Neural cell (in vitro differentiated cells): ENCODE measurements around the gene PLA2G2D. TPM values are rescaled to one million over a fixed set of nuclear protein-coding genes. Genes with fewer than 3 reads are reported as not detected.

ENCODE experiments used
- H2AFZ ChIP-seq: fragments of 200-600, 300-800 bp; sonication (generic), shearing (Covaris generic); 2 replicates; pipeline ENCODE4 v1.6.0; 2014; ENCODE audit warnings: low read depth, mild to moderate bottlenecking, antibody characterized with exemption, low read length, moderate library complexity
- H3F3A ChIP-seq: fragments of 200-600 bp; shearing (Covaris generic); 2 replicates; pipeline ENCODE4 v1.6.1; 2016; ENCODE audit warnings: mild to moderate bottlenecking, moderate library complexity, mixed read lengths, antibody characterized with exemption, low read length; ENCODE audit not compliant: insufficient read depth, poor library complexity, severe bottlenecking
- H3K27ac ChIP-seq: fragments of 200-600, 300-800 bp; sonication (generic), shearing (Covaris generic); 2 replicates; pipeline ENCODE4 v1.5.1; 2014; ENCODE audit warnings: mild to moderate bottlenecking, low read length, moderate library complexity
- H3K27me3 ChIP-seq: fragments of 300-800, 200-600 bp; sonication (generic), shearing (Covaris generic); 2 replicates; pipeline ENCODE4 v1.6.0; 2014; ENCODE audit warnings: mild to moderate bottlenecking, low read depth, low read length, moderate library complexity; ENCODE audit not compliant: insufficient read depth
- H3K36me3 ChIP-seq: fragments of 300-800, 200-600 bp; sonication (generic), shearing (Covaris generic); 2 replicates; pipeline ENCODE4 v1.5.1; 2014; ENCODE audit warnings: mild to moderate bottlenecking, antibody characterized with exemption, low read length, moderate library complexity; ENCODE audit not compliant: insufficient read depth
- H3K4me2 ChIP-seq: fragments of 300-800, 200-600 bp; sonication (generic), shearing (Covaris generic); 2 replicates; pipeline ENCODE4 v1.6.0; 2014; ENCODE audit warnings: mild to moderate bottlenecking, low read length
- H3K4me3 ChIP-seq: fragments of 300-800, 200-600 bp; sonication (generic), shearing (Covaris generic); 2 replicates; pipeline ENCODE4 v1.5.1; 2014; ENCODE audit warnings: mild to moderate bottlenecking, low read length, moderate library complexity
- H3K79me2 ChIP-seq: fragments of 200-600 bp; shearing (Covaris generic); replicated peaks from 2 replicates; pipeline ENCODE4 v1.6.0; 2014; ENCODE audit warnings: mild to moderate bottlenecking, low read length, moderate library complexity; ENCODE audit not compliant: insufficient read depth
- H3K9ac ChIP-seq: fragments of 300-800, 200-600 bp; sonication (generic), shearing (Covaris generic); 2 replicates; pipeline ENCODE4 v1.6.1; 2016; ENCODE audit warnings: mild to moderate bottlenecking, low read length, mixed read lengths
- H3K9me2 ChIP-seq: fragments of 200-600 bp; shearing (Covaris generic); 2 replicates; pipeline ENCODE4 v1.6.1; 2016; ENCODE audit warnings: mild to moderate bottlenecking, low read length, mixed read lengths; ENCODE audit not compliant: insufficient read depth
- H3K9me3 ChIP-seq: fragments of 200-600, 300-800 bp; sonication (generic), shearing (Covaris generic); 2 replicates; pipeline ENCODE4 v1.6.1; 2016; ENCODE audit warnings: mild to moderate bottlenecking, mixed run types, low read length, moderate library complexity, mixed read lengths
- H4K20me1 ChIP-seq: fragments of 200-600 bp; shearing (Covaris generic); 2 replicates; pipeline ENCODE4 v1.6.1; 2016; ENCODE audit warnings: mild to moderate bottlenecking, mixed run types; ENCODE audit not compliant: insufficient read depth
- CTCF ChIP-seq: fragments of 450-650 bp; IDR thresholded peaks from 2 replicates; pipeline ENCODE4 v1.5.1; 2014; ENCODE audit warnings: antibody characterized with exemption, mild to moderate bottlenecking, moderate library complexity; ENCODE audit not compliant: poor library complexity, severe bottlenecking
- EP300 ChIP-seq: fragments of 450-650 bp; conservative IDR thresholded peaks from 2 replicates; pipeline ENCODE4 v1.6.1; 2014; ENCODE audit warnings: antibody characterized with exemption, mild to moderate bottlenecking, moderate library complexity; ENCODE audit not compliant: poor library complexity, severe bottlenecking
- EZH2 ChIP-seq: fragments of 200-600, 300-800 bp; shearing (Covaris generic), sonication (generic); IDR thresholded peaks from 2 replicates; pipeline ENCODE4 v1.6.1; 2014; ENCODE audit warnings: antibody characterized with exemption, low read length, borderline replicate concordance, mild to moderate bottlenecking; ENCODE audit not compliant: insufficient read depth, poor library complexity, severe bottlenecking
- MXI1 ChIP-seq: fragments of 450-650 bp; conservative IDR thresholded peaks from 2 replicates; pipeline ENCODE4 v1.6.1; 2014; ENCODE audit warnings: antibody characterized with exemption, mild to moderate bottlenecking; ENCODE audit not compliant: poor library complexity, severe bottlenecking
- POLR2AphosphoS5 ChIP-seq: IDR thresholded peaks from 2 replicates; pipeline ENCODE4 v1.6.1; 2012
- RAD21 ChIP-seq: fragments of 450-650 bp; conservative IDR thresholded peaks from 2 replicates; pipeline ENCODE4 v1.6.1; 2014; ENCODE audit warnings: antibody characterized with exemption, mild to moderate bottlenecking, moderate library complexity
- SMC3 ChIP-seq: fragments of 450-650 bp; conservative IDR thresholded peaks from 2 replicates; pipeline ENCODE4 v1.6.1; 2014; ENCODE audit warnings: antibody characterized with exemption, mild to moderate bottlenecking, moderate library complexity; ENCODE audit not compliant: poor library complexity
- TAF1 ChIP-seq: IDR thresholded peaks from 2 replicates; pipeline ENCODE4 v1.6.1; 2012; ENCODE audit warnings: low read depth
- polyA plus RNA-seq: library from polyadenylated mRNA; depleted of rRNA; stranded (reverse); fragments of >200 nt; gene quantifications from 2 replicates; pipeline ENCODE4 v1.2.3, GENCODE V29; 2014
- TF ChIP-seq, protein P1 (sequence below): IDR thresholded peaks from 2 replicates; pipeline ENCODE4 v1.6.1; 2012; ENCODE audit warnings: borderline replicate concordance

Gene PLA2G2D
- polyA plus RNA-seq, 1 donor from 2014 or later, result not detected

DNA sequence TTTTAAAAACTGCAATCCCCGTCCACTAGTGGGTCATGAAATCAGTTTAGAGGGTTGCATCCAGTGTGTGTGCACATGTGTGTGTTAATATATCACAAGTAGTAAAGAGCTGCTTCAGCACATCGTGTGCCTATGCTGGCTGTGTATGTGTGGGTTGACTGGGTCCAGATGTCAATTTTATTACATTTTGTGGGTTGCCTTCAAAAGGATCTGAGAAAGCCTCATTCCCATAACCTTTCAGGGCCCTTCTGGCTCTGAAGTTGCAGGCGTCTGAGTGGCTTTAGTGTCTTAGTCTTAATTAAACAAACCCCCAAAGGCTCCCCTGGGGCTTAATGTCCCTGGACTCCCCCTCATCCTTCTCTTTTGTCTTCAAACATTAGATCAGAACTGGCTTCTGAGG lies 19.8 kb downstream of the PLA2G2D start:
- Histone ChIP-seq H3K9me2 (no peaks in the 10 kb centered on the region), H3K27ac (no peak overlapping the region), H4K20me1 (no peaks in the 10 kb centered on the region), H3K27me3 (no peaks in the 10 kb centered on the region), H3K9me3 (peaks cover 3% of the 10 kb centered on the region), H3F3A (no peaks in the 10 kb centered on the region), H3K79me2 (no peaks in the 10 kb centered on the region), H3K9ac (no peak overlapping the region), H2AFZ (no peak overlapping the region), H3K4me3 (no peak overlapping the region), H3K4me2 (no peak overlapping the region), H3K36me3 (no peaks in the 10 kb centered on the region)
- TF ChIP-seq MXI1 (no peak), SMC3 (no peak), POLR2AphosphoS5 (no peak), EP300 (no peak), TAF1 (no peak), EZH2 (no peak), CTCF (no peak), RAD21 (no peak)
- TF ChIP-seq, protein P1, sequence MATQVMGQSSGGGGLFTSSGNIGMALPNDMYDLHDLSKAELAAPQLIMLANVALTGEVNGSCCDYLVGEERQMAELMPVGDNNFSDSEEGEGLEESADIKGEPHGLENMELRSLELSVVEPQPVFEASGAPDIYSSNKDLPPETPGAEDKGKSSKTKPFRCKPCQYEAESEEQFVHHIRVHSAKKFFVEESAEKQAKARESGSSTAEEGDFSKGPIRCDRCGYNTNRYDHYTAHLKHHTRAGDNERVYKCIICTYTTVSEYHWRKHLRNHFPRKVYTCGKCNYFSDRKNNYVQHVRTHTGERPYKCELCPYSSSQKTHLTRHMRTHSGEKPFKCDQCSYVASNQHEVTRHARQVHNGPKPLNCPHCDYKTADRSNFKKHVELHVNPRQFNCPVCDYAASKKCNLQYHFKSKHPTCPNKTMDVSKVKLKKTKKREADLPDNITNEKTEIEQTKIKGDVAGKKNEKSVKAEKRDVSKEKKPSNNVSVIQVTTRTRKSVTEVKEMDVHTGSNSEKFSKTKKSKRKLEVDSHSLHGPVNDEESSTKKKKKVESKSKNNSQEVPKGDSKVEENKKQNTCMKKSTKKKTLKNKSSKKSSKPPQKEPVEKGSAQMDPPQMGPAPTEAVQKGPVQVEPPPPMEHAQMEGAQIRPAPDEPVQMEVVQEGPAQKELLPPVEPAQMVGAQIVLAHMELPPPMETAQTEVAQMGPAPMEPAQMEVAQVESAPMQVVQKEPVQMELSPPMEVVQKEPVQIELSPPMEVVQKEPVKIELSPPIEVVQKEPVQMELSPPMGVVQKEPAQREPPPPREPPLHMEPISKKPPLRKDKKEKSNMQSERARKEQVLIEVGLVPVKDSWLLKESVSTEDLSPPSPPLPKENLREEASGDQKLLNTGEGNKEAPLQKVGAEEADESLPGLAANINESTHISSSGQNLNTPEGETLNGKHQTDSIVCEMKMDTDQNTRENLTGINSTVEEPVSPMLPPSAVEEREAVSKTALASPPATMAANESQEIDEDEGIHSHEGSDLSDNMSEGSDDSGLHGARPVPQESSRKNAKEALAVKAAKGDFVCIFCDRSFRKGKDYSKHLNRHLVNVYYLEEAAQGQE, result no peak

GRCh38 chr1:20096840-20097447 lies 22.4 kb downstream of the PLA2G2D start:
- H3F3A ChIP-seq, result no peaks in the 10 kb centered on the region
- no peak overlapping the region for H3K4me3 ChIP-seq
- no peaks in the 10 kb centered on the region for H3K9me2 ChIP-seq
- no peaks in the 10 kb centered on the region for H3K36me3 ChIP-seq
- TF ChIP-seq, protein P1, result no peak
- no peak for TF ChIP-seq EP300
- no peak for TF ChIP-seq EZH2
- no peak overlapping the region for H2AFZ ChIP-seq
- no peak overlapping the region for H3K27ac ChIP-seq
- H3K79me2 ChIP-seq, result no peaks in the 10 kb centered on the region
- H3K27me3 ChIP-seq, result no peaks in the 10 kb centered on the region
- no peaks in the 10 kb centered on the region for H4K20me1 ChIP-seq
- H3K4me2 ChIP-seq, result no peak overlapping the region
- peaks cover 3% of the 10 kb centered on the region for H3K9me3 ChIP-seq
- H3K9ac ChIP-seq, result no peak overlapping the region
